HG03196 (cell line): ENCODE data around the gene EIF4G3.
"Not testable (repeated sequence)": the region's sequence is repeated elsewhere in the genome, so short reads cannot be mapped to it uniquely, and the experiment has no call there.

Experiments used
- ATAC-seq: cut with Tn5 transposase; IDR thresholded peaks from one replicate; pipeline ENCODE4 v1.9.1; 2021; ENCODE audit not compliant: unreplicated experiment

The EIF4G3 gene

DNA sequence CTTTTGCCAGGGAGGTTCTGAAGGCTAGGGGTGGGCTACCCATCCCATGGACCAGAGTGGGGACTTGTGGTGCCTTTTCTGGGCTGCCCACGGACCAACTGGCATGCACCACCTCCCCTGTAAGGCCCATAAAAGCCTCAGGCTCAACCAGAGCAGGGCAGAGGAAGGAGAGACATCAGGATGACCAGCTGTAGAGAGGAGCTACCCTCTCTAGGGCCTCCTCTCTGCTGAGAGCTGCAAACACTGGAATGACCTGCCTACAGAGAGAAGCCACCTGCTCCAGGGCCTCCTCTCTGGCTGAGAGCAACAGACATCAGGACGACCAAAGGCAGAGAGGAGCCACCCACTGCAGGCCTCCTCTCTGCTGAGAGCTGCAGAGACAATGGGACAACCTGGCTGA is 140.9 kb downstream of the EIF4G3 start:
- no peak for ATAC-seq

- no peak for ATAC-seq
Observed at GRCh38 chr1:21034725-21035628, 141.7 kb downstream of the EIF4G3 start.

DNA sequence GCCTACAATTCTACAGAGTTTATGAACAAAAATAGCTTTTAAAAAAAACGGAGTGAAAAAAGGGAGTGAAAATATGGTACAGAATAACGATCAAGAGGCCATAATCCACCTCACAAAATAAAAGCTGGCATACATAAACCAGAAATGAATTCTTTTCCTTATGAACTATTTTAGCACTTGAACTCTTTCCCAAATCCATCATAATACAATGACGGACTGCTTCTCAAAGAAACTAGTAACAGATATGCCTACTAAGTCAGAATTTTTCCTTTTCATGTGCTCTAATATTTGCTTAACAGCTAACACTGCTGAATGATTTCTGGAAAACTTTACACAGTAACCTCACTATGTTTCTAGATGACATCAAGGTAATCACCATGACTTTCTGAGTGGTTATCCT is 144.0 kb downstream of the EIF4G3 start:
- ATAC-seq, result no peak

- ATAC-seq, result no peak
Observed at GRCh38 chr1:21030181-21030580, 146.5 kb downstream of the EIF4G3 start.

GRCh38 chr1:21028520-21029145 is 148.1 kb downstream of the EIF4G3 start:
- no peak for ATAC-seq

GRCh38 chr1:21027805-21028204 is 148.9 kb downstream of the EIF4G3 start:
- ATAC-seq, result no peak

DNA sequence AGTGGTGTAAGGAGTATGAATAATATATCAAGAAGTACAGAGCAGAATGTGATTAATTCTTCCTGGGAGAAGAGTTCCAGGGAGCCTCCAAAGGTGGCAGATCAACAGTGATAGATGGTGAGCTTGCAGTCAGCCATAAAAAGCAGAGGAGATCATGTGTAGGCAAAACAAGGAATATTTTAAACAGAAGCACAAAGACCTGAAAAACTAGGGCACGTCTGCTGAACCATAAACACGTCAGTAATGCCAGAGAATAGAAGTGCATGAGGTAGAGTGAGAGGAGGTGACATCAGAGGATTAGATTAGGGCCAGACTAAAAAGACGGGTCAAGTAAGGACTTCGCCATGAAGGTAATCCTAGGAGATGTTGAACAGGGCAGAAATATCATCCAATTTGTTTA is 151.8 kb downstream of the EIF4G3 start:
- no peak for ATAC-seq

DNA sequence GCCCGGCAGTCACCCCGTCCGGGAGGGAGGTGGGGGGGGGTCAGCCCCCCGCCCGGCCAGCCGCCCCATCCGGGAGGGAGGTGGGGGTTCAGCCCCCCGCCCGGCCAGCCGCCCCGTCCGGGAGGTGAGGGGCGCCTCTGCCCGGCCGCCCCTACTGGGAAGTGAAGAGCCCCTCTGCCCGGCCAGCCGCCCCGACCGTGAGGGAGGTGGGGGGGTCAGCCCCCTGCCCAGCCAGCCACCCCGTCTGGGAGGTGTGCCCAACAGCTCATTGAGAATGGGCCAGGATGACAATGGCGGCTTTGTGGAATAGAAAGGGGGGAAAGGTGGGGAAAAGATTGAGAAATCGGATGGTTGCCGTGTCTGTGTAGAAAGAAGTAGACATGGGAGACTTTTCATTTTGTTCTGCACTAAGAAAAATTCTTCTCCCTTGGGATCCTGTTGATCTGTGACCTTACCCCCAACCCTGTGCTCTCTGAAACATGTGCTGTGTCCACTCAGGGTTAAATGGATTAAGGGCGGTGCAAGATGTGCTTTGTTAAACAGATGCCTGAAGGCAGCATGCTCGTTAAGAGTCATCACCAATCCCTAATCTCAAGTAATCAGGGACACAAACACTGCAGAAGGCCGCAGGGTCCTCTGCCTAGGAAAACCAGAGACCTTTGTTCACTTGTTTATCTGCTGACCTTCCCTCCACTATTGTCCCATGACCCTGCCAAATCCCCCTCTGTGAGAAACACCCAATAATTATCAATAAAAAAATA is 152.4 kb downstream of the EIF4G3 start:
- ATAC-seq, result not testable (repeated sequence)

- ATAC-seq, result peak; percentile 94
Observed at GRCh38 chr1:21022279-21023040, 154.2 kb downstream of the EIF4G3 start.

DNA sequence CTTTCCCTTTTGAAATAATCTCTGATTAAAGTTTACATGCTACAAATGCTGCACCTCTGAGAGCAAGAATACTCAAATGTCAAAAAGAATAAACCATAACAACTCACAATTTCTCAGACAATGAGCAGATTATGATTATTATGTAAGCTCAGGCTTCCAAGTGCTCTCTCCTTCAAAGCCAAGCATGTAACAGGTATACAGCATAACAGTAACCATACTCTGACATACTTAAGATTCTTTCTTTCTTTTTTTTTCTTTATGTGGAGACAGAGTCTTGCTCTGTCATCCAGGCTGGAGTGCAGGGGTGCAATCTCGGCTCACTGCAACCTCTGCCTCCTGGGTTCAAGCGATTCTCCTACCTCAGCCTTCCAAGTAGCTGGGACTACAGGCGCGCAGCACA is 155.4 kb downstream of the EIF4G3 start:
- ATAC-seq, result no peak

DNA sequence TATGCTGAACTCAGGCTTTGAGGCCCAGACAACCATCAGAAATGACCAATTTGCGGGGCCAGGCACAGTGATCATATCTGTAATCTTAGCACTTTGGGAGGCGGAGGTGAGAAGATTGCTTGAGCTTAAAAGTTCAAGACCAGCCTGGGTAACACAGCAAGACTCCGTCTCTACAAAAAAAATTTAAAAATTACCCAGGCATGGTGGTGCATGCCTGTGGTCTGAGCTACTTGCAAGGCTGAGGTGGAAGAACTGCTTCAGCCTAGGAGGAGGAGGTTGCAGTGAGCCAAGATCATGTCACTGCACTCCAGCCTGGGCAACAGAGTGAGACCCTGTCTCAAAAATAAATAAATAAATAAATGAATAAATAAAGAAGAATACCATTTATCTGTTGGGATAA is 156.5 kb downstream of the EIF4G3 start:
- ATAC-seq, result no peak

DNA sequence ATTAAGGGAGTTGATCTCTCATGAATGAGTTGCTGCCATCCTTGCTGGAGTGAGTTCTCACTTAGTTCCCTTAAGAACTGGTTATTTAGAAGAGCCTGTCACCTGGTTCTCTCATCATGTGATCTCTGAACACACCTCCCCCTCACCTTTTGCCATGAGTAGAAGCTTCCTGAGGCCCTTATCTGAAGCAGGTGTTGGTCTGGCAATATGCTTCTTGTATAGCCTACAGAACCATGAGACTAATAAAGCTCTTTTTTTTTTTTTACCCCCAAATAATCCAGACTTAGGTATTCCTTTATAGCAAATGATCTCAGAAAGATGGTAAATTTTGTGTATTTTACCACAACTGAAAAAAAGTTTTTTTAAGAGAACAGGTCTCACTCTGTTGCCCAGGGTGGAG is 158.0 kb downstream of the EIF4G3 start:
- ATAC-seq, result no peak

GRCh38 chr1:21013510-21013909 is 163.2 kb downstream of the EIF4G3 start:
- ATAC-seq, result no peak

DNA sequence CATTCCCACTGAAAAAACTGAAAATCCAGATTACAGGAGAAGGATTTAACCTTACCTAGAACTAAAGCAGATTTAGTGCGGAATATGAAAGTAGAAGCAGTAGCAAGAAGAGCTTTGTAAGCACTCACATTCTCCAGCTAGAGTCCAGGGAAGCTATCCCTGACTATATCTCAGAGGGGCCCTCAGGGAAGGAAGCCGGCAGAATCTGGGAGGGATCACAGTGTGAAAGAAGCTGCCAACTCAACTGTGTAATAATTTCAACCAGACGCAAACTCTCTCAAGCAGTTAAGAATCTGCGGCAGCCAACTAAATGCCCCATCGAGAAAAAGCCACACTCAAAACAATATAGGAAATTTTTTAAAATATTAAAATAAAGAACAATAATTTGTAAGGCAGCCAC is 163.8 kb downstream of the EIF4G3 start:
- no peak for ATAC-seq

- ATAC-seq, result no peak
Observed at GRCh38 chr1:21007876-21008275, 168.8 kb downstream of the EIF4G3 start.

- ATAC-seq, result no peak
Observed at GRCh38 chr1:21005466-21006239, 171.0 kb downstream of the EIF4G3 start.

DNA sequence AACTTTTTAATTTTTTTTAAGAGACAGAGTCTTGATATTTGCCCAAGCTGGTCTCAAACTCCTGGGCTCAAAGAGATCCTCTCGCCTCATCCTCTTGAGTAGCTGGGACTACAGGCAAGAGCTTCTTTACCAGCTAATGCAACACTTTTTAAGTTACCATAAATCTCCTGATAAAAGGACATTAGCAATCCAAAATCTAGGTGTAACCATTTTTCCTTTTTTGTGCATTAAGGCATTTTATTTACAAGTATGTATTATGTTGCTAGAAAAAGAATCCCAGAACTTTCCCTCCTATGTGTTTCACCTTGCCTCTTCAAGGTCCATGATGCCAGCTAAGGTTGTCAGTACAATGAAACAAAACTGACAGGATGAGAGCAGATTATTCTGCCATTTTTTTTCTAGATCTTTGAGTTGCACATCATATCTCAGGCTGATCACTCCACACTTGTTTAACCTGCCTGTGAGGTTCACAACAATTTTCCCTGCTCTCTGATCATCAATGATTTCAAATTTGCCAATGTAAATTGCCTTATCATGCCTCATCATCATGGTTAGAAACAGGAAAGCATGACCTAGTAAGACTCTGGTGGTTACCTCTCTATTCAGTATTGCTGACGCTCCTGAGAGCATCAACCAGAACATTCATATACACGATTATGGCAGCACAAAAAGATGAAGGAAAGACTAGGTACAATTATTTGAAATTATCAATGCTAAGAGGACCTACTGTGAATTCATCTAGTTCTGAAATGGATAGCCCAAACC is 173.2 kb downstream of the EIF4G3 start:
- ATAC-seq, result no peak

- no peak for ATAC-seq
Observed at GRCh38 chr1:21001042-21001441, 175.7 kb downstream of the EIF4G3 start.

- ATAC-seq, result no peak
Observed at GRCh38 chr1:21000245-21000594, 176.5 kb downstream of the EIF4G3 start.
